GM19099 (cell line): Measurements from ENCODE around the gene TIRAP.

ENCODE experiments used
- POLR2A ChIP-seq: IDR thresholded peaks from 3 replicates; pipeline ENCODE4 v1.6.1; 2011; ENCODE audit warnings: low read depth; ENCODE audit not compliant: insufficient read length; ENCODE audit errors: extremely low read depth

The TIRAP gene

GRCh38 chr11:126328938-126329643, 46.2 kb downstream of the TIRAP start:
- no peak for TF ChIP-seq POLR2A

- no peak for TF ChIP-seq POLR2A
These were observed 46.8 kb downstream of the TIRAP start for GRCh38 chr11:126329644-126330211.

- TF ChIP-seq POLR2A, result no peak
These were observed 48.4 kb downstream of the TIRAP start for GRCh38 chr11:126331286-126331685.

- TF ChIP-seq POLR2A, result no peak
These were observed 49.4 kb downstream of the TIRAP start for GRCh38 chr11:126332221-126332711.

GRCh38 chr11:126333142-126333541, 50.2 kb downstream of the TIRAP start:
- no peak for TF ChIP-seq POLR2A

- TF ChIP-seq POLR2A, result no peak
These were observed 52.0 kb downstream of the TIRAP start for GRCh38 chr11:126334659-126335462.

GRCh38 chr11:126335463-126335760, 52.5 kb downstream of the TIRAP start:
- no peak for TF ChIP-seq POLR2A

GRCh38 chr11:126336138-126336541, 53.2 kb downstream of the TIRAP start:
- no peak for TF ChIP-seq POLR2A

- TF ChIP-seq POLR2A, result no peak
These were observed 53.8 kb downstream of the TIRAP start for GRCh38 chr11:126336671-126337101.

GRCh38 chr11:126337126-126337473, 54.2 kb downstream of the TIRAP start:
- no peak for TF ChIP-seq POLR2A

- no peak for TF ChIP-seq POLR2A
These were observed 54.8 kb downstream of the TIRAP start for GRCh38 chr11:126337474-126338241.

GRCh38 chr11:126338346-126339055, 55.6 kb downstream of the TIRAP start:
- TF ChIP-seq POLR2A, result no peak

- no peak for TF ChIP-seq POLR2A
These were observed 56.4 kb downstream of the TIRAP start for GRCh38 chr11:126339073-126339862.
